ENCODE measurements around the gene ARPC1A.
"Not testable (repeated sequence)": the region's sequence is repeated elsewhere in the genome, so short reads cannot be mapped to it uniquely, and the experiment has no call there.

Gene ARPC1A

DNA sequence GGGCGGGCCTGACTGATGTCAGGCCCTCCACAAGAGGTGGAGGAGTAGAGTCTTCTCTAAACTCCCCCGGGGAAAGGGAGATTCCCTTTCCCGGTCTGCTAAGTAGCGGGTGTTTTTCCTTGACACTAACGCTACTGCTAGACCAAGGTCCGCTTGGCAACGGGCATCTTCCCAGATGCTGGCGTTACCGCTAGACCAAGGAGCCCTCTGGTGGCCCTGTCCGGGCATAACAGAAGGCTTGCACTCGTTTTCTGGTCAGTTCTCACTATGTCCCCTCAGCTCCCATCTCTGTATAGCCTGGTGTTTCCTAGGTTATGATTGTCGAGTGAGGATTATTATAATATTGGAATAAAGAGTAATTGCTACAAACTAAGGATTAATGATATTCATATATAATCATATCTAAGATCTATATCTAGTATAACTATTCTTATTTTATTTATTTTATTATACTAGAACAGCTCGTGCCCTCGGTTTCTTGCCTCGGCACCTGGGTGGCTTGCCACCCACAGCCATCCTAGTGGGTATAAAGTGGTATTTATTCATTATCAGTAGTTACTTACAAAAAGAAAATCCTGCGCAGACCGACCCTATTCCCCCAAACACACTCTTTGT, 89.9 kb downstream of the ARPC1A start:
- not testable (repeated sequence) for DNase-seq

Data from activated CD8-positive, alpha-beta memory T cell treated with anti-CD3 and anti-CD28 coated beads, Interleukin-2, amount 50 U/mL, for 4 hours (primary cell).